Measurements from ENCODE around the gene STPG4.

- TF ChIP-seq CTCF (conservative IDR thresholded peaks at IDR 0.05) (no peak), EZH2 (IDR thresholded peaks at IDR 0.05; ENCODE audit: low read depth) (no peak)
Observed at GRCh38 chr2:47086054-47086471, 69.0 kb downstream of the STPG4 start.
